HG02981 (cell line): ENCODE results near the gene PEMT.

ENCODE experiments used
- ATAC-seq: cut with Tn5 transposase; IDR thresholded peaks from one replicate; pipeline ENCODE4 v1.9.1; 2021; ENCODE audit warnings: mild to moderate bottlenecking, moderate library complexity; ENCODE audit not compliant: unreplicated experiment

The PEMT gene

DNA sequence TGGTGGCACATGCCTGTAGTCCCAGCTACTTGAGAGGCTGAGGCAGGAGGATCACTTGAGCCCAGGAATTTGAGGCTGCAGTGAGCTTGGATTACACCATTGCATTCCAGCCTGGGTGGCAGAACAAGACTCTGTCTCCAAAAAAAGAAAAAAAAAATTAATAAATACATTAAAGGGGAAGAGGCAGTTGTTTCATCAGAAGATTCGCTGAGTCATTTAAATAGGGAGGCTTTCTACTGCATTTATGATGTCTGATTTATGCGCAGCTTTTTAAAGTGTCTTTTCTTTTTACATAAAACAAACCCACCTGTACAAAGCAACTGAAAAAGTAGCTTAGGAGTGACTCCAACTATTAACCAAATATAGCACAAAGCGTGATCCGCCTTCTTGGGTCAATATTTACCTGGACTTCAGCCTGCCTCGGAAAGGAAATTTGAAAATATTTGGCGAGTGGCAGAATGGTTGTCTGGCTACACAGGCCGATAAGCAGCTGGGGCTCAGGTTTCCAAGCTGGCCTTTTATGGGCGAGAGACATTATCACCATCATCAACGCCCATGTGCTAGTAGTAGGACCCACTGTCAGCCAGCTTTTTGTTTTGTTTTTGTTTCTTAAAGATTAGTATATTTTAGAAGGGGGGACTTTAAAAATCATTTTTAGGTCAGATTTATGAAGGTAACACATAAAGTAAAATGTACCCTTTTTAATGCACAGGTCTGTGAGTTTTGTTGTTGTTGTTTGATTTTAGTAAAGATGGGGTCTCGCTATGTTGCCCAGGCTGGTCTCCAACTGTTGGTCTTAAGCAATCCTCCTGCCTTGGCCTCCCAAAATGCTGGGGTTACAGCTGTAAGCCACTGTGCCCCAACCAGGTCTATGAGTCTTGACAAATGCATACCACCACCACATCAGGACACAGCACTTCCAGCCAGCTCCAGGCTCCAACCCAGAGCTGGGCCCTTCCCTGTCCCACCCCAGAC is 52.8 kb downstream of the PEMT start:
- ATAC-seq: no peak

DNA sequence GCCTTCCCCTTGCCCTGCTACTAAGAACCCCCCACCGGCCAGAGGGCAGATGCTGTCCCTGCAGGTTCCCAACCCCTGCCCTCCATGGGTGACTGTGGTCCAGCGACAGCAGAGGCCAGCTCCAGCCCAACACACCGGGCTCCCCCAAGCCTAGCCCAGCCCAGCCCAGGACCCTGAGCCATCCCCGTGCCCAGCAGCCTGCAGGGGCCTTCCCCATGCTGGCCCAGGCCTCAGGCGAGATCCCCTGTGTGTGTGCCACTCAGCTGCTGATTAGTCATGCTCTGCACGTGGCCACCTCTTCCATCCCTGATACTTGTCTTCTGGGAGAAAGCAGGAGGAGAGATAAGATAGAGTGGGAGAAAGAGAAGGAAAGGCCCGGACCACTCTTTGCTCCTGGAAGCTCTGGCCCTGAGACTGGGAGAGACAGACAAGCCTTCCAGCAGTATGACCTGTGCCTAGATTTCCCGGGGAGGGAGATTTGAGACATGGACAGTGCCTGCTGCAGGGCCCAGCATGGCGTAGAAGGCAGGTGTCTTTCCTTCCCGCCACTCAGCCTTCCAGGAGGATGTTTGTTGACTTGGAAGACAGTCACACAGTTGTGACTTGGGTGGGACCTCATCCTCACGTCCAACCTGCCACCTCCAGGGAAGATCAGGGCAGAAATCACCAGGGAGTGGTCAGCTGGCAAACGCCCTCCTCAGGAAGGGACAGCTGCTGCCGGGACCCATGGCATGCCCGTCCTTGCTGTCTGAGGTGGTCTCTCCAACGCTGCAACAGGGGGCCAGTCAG is 54.0 kb downstream of the PEMT start:
- ATAC-seq: no peak

DNA sequence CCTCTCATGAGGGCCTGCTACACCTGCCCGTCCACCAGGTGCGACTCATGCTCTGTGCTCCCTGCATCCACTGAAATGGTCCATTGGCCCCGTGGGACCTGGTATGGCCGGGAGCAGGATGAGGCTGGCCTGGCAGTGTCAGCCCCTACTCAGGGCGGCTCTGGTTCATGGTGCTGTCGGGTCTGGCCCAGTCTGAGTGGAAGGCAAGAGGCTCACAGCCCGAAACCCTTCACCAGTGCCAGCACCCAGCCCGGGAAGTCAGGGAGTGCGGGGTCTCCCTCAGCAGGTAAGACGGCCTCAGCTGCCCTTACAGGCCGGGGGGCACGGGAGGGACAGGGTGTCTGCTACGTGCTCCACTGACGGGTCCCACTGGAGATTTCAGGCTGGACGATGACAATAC is 54.8 kb downstream of the PEMT start:
- ATAC-seq: no peak

DNA sequence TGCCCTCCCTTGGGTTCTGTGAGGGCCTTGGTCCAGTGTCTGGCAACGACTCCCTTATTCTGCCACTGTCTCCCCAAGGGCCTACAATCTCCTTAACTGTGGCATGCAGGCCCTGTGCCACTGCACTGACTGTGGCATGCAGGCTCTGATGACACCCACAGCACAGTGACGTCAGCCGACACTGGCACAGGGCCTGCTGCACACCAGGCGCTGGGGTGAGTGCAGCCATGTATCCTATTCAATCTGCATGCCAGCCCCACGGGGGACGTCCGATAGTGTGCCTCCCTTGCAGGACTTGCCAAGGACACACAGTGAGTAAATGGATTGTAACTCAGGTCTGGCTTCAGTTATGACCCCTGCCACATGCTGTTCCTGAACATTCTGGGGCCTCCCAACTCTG is 55.6 kb downstream of the PEMT start:
- no peak for ATAC-seq

- ATAC-seq: no peak
Observed at GRCh38 chr17:17533901-17534441, 57.5 kb downstream of the PEMT start.

DNA sequence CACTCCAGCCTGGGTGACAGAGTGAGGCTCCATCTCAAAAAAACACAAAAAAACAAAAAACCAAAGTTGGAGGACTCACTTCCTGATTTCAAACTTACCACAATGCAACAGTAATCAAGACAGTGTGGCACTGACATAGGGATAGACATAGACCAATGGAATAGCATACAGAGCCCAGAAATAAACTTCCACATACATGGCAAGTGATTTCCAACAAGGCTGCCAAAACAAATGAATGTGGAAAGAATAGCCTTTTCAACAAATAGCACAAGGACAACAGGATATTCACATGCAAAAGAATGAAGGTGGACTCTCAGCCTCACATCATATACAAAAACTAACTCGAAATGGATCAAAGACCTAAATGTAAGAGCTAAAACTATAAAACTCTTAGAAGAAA is 58.5 kb downstream of the PEMT start:
- no peak for ATAC-seq

- ATAC-seq: no peak
Observed at GRCh38 chr17:17531156-17531555, 60.4 kb downstream of the PEMT start.

DNA sequence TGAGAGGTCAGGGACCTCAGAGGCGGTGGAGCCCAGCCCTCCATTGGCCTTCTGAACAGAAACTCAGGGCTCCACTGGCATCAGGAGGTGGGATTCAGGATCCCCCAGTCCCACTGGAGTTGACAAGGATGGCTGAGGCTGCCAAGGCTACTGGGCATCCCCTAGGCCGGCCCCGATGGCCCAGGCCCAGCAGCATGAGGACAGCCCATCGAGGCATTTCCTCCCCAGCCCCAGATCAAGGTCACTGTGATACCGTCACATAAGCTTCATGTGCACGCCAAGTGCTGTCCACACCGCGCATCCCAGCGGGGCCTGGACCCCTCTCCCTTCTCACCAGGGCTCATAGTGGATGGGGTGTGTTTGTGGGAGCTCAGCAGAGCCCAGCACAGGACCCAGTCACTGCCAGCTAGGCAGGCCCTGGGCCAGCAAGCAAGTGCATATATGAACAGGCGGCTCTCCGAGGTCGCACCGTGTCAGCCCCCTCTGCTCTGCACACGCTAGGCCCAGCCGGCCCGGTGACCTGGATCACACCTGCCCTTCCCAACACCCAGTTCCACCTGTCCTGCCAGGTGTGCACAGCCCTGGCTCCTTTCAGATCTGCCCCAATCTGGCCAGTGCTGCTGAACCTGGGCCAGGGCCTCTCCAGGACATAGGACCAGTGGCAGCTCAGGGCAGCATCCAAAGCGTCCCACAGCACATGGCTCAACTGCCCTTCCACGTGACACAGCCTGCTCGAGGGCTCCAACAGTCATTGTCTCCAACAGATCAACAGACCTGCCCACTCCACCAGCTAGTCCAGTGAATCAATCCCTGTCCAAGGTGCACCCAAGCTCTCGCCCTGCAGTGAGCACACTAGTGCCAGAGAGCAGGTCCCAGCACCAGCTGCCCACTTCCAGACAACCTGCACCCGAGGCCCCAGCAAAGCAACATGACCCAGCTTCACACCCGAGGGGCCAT is 62.5 kb downstream of the PEMT start:
- no peak for ATAC-seq

- no peak for ATAC-seq
Observed at GRCh38 chr17:17527956-17528500, 63.5 kb downstream of the PEMT start.

- no peak for ATAC-seq
Observed at GRCh38 chr17:17527534-17527933, 64.0 kb downstream of the PEMT start.

DNA sequence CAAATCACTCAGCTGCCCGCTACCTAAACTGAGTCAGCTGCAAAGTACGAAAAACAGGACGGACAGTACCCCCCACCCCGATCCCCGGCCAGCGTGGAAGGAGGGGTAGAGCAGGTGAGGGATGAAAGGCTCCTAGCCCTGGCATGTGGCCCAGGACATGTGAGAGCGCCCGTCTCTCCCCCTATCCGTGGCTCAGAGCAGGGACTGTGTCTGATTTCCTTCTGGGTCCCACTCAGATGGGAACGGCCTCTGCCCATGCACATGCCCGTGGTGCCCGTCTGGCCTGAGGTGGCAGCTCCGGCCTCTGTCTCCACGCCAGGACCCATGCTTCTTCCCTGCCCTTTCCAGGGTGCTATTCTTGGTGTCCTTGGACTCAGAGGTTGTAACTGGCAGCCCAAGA is 65.1 kb downstream of the PEMT start:
- no peak for ATAC-seq

- ATAC-seq: no peak
Observed at GRCh38 chr17:17525956-17526355, 65.6 kb downstream of the PEMT start.

DNA sequence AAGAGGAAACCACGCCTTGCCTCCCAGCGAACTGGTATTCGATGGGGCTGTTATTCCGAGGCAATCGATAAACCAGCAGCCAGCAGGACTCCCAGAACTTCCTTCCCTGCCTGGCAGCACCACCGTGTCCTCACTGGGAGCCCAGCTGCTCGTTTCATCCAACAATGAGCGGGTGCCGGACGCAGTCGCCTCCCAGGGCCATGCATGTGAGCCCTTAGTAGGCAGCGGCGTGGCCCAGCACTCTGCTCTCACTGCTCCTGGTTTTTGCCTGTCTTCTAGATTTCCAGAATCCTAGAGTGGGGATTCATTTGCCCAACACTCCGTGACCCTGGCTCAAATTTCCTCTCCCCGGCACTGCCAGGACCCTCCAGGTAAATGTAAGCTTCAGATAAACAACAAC is 66.2 kb downstream of the PEMT start:
- no peak for ATAC-seq

DNA sequence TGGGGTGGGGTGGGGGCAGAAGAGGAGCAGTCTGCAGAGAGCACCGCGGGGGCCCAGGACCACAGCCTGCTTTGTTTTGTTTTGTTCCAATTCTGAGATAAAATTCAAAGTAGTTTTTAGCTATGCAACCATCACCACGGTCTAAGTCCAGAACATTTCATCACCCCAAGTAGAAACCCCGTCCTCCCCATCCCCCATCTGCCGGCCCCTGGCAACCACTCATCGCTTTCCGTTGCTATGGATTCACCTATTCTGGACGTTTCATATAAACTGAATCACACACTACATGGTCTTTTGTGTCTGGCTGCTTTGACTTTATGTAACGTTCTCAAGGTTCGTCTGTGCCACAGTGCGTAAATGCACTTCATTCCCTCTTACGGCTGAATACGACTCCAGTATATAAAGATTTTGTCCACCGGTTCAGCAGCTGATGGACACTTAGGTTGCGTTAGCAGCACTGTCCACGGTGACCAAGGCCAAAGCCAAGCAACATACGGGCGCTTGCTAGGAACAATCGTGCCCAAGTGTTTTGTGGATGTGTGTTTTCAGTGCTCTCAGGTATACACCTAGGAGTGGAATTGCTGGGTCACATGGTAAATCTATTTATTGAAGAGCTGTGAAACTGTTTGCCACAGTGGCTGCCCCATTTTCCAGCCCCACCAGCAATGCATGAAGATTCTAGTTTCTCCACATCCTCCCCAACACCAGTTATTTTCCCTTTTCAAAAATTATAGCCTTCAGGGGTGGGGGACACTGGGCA is 67.6 kb downstream of the PEMT start:
- ATAC-seq: no peak

DNA sequence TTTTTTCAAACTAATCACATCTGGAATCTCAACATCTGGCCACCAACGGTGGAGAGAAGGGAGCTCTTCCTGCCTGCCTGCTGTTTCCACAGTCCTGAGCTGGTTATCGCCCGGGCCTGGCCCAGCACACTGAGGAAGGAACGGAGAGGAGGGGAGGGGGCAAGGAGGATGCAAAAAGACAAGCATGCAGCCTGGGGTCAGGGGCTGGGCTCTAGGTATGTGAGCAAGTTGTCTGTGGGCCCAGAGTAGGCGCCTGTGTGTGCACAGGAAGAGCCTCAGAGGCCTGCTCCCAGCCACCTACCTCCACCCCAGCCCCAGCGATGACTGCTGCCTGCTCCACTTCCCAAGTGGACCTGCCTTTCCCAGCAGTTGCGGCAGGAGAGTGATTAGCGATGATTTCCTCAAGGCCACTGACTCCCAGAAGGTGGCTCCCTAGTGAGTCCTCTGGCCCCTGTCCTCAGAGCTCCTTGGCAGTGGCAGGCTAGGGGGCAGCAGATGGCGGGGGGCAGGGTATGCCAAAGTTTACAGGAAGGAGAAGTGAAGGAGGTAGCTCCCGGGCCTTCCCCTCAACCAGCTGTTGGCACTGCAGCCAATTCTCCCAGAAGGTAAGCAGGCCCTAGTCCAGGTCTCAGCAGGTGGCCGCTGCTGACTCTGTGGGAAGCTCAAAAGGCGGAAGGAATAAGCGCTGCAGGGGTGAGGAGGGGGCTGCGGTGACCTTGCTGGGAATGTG is 68.3 kb downstream of the PEMT start:
- no peak for ATAC-seq

DNA sequence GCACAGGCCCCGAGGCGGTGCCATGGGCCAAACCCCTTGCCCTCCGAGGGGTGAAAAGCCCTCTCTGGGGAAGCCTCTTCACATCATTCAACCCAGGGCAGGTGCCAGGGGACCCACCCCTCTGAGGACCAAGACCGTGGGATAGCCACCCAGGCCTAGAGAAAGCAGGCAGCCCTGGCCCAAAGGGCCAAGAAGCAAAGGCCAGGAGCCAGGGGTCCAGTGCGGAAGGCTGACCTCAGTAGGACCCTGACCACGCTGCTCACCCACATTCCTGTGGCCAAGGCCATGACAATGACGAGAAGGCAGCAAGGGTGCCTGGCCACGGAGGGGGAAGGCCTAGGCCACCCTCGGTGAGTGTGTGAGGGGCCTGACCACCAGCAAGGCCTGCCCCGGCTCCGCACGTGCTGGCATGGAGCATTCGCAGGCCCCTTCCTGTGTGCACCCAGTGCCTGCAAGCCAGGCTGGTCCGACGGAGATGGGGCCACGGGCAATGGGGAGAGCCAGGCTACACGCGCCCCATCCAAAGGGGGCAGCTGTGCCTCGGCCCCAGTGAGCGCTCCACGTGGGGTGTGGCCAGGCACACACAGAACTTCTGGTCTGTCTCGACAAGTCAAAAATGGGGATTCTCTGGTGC is 70.8 kb downstream of the PEMT start:
- no peak for ATAC-seq

- no peak for ATAC-seq
Observed at GRCh38 chr17:17519886-17520285, 71.6 kb downstream of the PEMT start.

DNA sequence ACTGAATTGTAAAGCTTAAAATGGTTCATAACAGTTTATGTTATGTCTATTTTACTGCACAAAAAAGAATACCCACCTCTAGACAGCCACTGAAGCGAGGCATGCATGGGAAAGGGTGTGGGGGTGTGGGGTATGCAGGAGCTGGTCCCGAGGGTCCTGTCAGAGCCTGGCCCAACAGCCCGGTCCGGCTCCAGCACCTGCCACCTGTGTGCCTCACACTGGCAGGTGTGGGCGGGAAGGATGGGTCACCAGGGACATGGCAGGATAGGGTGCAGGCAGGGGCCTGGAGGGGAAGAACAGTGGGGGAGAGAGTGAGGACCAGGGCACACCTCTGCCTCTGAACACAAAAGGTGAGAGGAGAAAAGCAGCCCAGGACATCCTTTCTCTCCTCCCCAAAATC is 72.6 kb downstream of the PEMT start:
- ATAC-seq: no peak
